Activated CD4-positive, alpha-beta T cell treated with anti-CD3 and anti-CD28 coated beads for 4 hours (primary cell): ENCODE measurements around the gene BLTP2.

Experiments used
- DNase-seq, 2 donors: peaks; one replicate each; pipeline ENCODE4 v3.0.0-alpha.2; 2020

Gene BLTP2

GRCh38 chr17:28598389-28598788 is 46.6 kb downstream of the BLTP2 start:
- DNase-seq, result no peak

- DNase-seq, result no peak
These were observed 47.2 kb downstream of the BLTP2 start for GRCh38 chr17:28597606-28598383.
